ENCODE results near the gene SUV39H1. TPM values are rescaled to one million over a fixed set of nuclear protein-coding genes. Genes with fewer than 3 reads are reported as not detected.

Gene SUV39H1
- total RNA-seq, 1 donor from 2014 or later = 3.0 TPM

DNA sequence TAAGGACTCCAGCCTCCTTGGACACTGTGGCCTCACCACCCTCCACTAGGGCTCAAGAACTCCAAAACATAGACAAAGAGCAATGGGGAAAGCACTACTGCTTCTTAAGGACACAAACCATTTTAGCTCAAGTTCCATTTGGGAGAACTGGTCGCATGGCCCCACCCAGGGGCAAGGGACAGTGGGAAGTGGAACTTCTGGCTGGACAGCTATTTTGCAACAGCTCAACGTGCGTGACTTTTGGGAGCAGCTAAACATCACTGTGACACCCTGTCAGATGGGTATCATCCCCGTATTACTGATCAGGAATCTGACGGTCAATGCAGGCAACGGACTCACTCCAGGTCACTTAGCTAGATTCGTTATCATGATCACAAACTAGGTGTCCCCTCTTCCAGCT lies 56.0 kb downstream of the SUV39H1 start:
- Mint-ChIP-seq H3K4me1 (ENCODE audit: low read depth) (no peaks in the 10 kb centered on the region), H3K9me3 (ENCODE audit: low read depth) (peaks cover 4% of the 10 kb centered on the region), H3K4me3 (ENCODE audit: unreplicated experiment) (no peak overlapping the region), H3K36me3 (ENCODE audit: low read depth) (no peaks in the 10 kb centered on the region), H3K27ac (ENCODE audit: unreplicated experiment) (no peak overlapping the region), H3K27me3 (ENCODE audit: low read depth) (no peaks in the 10 kb centered on the region)
- TF ChIP-seq, protein P1, sequence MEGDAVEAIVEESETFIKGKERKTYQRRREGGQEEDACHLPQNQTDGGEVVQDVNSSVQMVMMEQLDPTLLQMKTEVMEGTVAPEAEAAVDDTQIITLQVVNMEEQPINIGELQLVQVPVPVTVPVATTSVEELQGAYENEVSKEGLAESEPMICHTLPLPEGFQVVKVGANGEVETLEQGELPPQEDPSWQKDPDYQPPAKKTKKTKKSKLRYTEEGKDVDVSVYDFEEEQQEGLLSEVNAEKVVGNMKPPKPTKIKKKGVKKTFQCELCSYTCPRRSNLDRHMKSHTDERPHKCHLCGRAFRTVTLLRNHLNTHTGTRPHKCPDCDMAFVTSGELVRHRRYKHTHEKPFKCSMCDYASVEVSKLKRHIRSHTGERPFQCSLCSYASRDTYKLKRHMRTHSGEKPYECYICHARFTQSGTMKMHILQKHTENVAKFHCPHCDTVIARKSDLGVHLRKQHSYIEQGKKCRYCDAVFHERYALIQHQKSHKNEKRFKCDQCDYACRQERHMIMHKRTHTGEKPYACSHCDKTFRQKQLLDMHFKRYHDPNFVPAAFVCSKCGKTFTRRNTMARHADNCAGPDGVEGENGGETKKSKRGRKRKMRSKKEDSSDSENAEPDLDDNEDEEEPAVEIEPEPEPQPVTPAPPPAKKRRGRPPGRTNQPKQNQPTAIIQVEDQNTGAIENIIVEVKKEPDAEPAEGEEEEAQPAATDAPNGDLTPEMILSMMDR (IDR thresholded peaks at IDR 0.05) = no peak
- DNase-seq (ENCODE audit: low spot score) = no peak

DNA sequence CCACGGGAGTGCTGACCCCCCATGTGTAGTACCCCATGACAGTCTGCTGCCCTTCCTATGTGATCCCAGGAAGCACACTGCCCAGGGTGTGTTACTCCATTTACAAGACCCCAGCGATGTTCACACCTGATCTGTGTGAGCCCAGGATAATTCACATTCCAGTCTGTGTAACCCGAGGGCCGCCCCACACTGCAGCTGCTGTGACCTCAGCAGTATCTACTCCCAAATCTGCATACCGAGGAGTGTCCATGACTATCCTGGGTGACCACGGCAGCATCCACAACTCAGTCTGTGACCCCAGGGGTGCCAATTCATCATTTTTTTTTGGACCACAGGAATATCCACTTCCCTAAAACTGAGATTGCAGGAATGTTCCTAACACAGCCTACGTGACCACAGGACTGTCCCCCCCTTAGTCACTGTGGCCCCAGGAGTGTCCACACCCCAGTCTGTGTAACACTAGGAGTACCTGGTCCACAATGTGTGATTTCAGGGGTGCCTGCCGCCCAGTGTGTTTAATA lies 57.2 kb downstream of the SUV39H1 start:
- TF ChIP-seq, protein P1 (IDR thresholded peaks at IDR 0.05) = no peak
- Mint-ChIP-seq H3K27me3 (ENCODE audit: low read depth) (no peaks in the 10 kb centered on the region), H3K4me3 (ENCODE audit: unreplicated experiment) (no peak overlapping the region), H3K9me3 (ENCODE audit: low read depth) (peaks cover 4% of the 10 kb centered on the region), H3K4me1 (ENCODE audit: low read depth) (no peaks in the 10 kb centered on the region), H3K27ac (ENCODE audit: unreplicated experiment) (no peak overlapping the region), H3K36me3 (ENCODE audit: low read depth) (no peaks in the 10 kb centered on the region)
- DNase-seq (ENCODE audit: low spot score) = no peak

DNA sequence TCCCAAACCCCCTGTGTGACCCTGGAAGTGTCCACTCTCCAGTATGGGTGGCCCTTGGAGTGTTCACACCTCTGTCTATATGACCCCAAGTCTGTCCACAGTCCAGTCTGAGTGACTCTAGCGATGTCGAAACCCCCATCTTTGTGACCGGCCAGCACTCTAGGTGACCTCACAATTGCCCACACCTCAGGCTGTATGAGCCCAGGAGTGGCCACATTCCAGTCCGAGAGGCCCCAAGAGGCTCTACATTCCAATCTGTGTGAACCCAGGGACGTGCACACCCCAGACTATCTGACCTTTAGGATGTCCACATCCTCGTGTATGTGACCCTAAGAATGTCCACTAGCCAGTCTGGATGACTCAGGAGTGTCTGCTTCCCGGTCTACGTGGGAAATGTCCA lies 57.7 kb downstream of the SUV39H1 start:
- Mint-ChIP-seq H3K27ac (ENCODE audit: unreplicated experiment) (no peak overlapping the region), H3K4me1 (ENCODE audit: low read depth) (no peaks in the 10 kb centered on the region), H3K36me3 (ENCODE audit: low read depth) (no peaks in the 10 kb centered on the region), H3K9me3 (ENCODE audit: low read depth) (peaks cover 4% of the 10 kb centered on the region), H3K27me3 (ENCODE audit: low read depth) (no peaks in the 10 kb centered on the region), H3K4me3 (ENCODE audit: unreplicated experiment) (no peak overlapping the region)
- TF ChIP-seq, protein P1 (IDR thresholded peaks at IDR 0.05) = no peak
- no peak for DNase-seq (ENCODE audit: low spot score)

Other genes starting within 250 kb of the SUV39H1 start
- 2.5 to 2.7 TPM (median 2.6 TPM) in 3 replicates for gene SLC38A5, start 226.5 kb upstream of the SUV39H1 start, total RNA-seq
- 53.3 to 68.0 TPM (median 55.9 TPM) in 3 replicates for gene FTSJ1, start 220.5 kb upstream of the SUV39H1 start, total RNA-seq
- 10.8 to 23.1 TPM (median 12.5 TPM) in 3 replicates for gene PORCN, start 187.7 kb upstream of the SUV39H1 start, total RNA-seq
- gene EBP, start 174.9 kb upstream of the SUV39H1 start, total RNA-seq = 35.2 to 44.4 TPM (median 39.1 TPM) in 3 replicates
- gene TBC1D25, start 157.0 kb upstream of the SUV39H1 start, total RNA-seq = 15.7 to 18.9 TPM (median 18.8 TPM) in 3 replicates
- 224 to 303 TPM (median 283 TPM) in 3 replicates for gene RBM3, start 122.2 kb upstream of the SUV39H1 start, total RNA-seq
- gene WDR13, start 99.2 kb upstream of the SUV39H1 start, total RNA-seq = 87.7 to 92.9 TPM (median 92.3 TPM) in 3 replicates
- gene WAS, start 12.9 kb upstream of the SUV39H1 start, total RNA-seq = 0.24 to 1.3 TPM (median 0.37 TPM) in 3 replicates
- not detected in 3 replicates for gene GLOD5, start 65.0 kb downstream of the SUV39H1 start, total RNA-seq
- gene GATA1, start 89.9 kb downstream of the SUV39H1 start, total RNA-seq = not detected in 3 replicates
- 87.3 to 117 TPM (median 94.8 TPM) in 3 replicates for gene HDAC6, start 105.3 kb downstream of the SUV39H1 start, total RNA-seq
- 0.22 TPM in 1 of 3 replicates, not detected in the others for gene ERAS, start 129.8 kb downstream of the SUV39H1 start, total RNA-seq
- 58.7 to 74.2 TPM (median 69.2 TPM) in 3 replicates for gene PCSK1N, start 138.9 kb downstream of the SUV39H1 start, total RNA-seq
- 37.7 to 41.6 TPM (median 38.0 TPM) in 3 replicates for gene TIMM17B, start 201.0 kb downstream of the SUV39H1 start, total RNA-seq
- 58.4 to 61.7 TPM (median 61.7 TPM) in 3 replicates for gene PQBP1, start 201.2 kb downstream of the SUV39H1 start, total RNA-seq
- gene SLC35A2, start 214.9 kb downstream of the SUV39H1 start, total RNA-seq = 32.3 to 39.2 TPM (median 38.9 TPM) in 3 replicates
- 4.3 to 5.1 TPM (median 4.6 TPM) in 3 replicates for gene PIM2, start 222.3 kb downstream of the SUV39H1 start, total RNA-seq